GM21528 (cell line): Measurements from ENCODE around the gene XAGE1B.
"Not testable (repeated sequence)": the region's sequence is repeated elsewhere in the genome, so short reads cannot be mapped to it uniquely, and the experiment has no call there.

Experiments used
- ATAC-seq: cut with Tn5 transposase; IDR thresholded peaks from one replicate; pipeline ENCODE4 v1.9.1; 2021; ENCODE audit warnings: mild to moderate bottlenecking, moderate library complexity; ENCODE audit not compliant: unreplicated experiment, low FRiP score

Gene XAGE1B, protein sequence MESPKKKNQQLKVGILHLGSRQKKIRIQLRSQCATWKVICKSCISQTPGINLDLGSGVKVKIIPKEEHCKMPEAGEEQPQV

DNA sequence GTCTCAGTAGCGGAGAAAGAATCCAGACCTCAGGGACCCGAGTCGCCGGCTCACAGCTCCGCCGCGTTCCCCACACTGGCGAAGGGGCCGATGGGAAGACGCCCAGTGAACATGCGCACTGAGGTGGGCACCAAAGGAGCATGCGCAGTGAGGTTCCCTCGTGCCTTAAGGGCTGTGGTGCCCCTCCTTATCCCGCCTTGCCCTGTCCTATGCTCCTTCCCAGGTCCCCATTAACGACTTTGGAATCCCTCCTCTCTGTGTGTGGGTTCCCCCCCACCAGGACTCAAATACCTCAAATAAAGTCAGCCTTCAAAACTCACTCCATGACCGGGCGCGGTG lies at the start of gene XAGE1B:
XAGE1B (minus strand) TSS at position 77 of the 339 bp plus-strand sequence. CDS start 1,536 bp downstream, outside the sequence.
- not testable (repeated sequence) for ATAC-seq

DNA sequence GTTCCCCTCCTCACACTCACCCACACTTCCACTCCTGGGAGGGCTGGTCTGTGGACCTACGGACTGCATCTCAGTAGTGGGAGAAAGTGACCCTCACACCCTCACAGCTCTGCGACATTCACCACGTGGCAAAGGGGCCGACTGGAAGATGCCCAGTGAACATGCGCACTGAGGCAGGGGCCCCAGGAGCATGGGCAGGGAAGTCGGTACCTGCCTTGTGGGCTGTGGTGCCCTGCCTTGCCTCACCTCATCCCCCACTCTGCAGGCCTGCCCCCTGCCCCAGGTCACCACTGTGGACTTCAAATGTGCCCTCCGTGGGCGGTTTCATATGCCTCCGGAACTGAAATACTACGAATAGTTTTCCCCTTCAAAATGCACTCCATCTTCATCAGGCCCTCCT lies 46.2 kb upstream of the XAGE1B start:
- no peak for ATAC-seq

DNA sequence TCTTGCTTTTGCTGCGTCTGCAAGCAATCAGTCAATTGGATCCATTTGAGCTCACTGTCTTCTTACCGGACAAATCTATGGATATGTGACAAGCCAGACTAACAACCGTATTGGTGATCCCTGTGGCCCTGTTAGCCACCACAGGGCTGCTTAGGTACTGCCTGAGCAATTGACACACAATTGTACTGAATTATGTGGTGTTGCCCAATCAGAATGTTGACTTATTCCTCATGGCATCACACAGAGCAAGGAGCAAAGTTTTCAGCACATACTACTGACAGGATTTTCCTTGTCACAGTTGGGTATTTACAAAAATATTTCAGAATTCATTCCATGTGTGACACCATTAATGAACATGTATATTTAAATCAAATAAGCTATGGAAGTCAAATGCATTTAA lies 41.3 kb upstream of the XAGE1B start:
- ATAC-seq: no peak

DNA sequence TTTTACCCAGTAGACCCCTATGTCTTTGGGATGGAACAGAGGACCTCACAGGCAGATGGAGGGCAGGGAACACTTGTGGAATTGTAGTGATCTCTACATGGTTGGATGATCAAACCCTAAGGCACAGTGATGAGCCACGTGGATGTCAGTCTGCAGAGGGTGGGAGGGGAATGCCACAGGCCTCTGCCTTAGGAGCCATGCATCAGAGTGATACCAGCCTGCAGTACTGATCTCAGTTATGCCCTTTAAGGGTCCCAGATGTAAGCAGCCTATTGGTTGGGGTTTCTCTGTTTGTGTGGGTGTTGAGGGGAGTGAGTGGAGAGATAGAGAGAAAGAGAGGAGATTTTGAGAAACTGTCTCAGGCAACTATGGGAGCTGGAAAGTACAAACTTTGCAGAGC lies 39.9 kb upstream of the XAGE1B start:
- no peak for ATAC-seq

DNA sequence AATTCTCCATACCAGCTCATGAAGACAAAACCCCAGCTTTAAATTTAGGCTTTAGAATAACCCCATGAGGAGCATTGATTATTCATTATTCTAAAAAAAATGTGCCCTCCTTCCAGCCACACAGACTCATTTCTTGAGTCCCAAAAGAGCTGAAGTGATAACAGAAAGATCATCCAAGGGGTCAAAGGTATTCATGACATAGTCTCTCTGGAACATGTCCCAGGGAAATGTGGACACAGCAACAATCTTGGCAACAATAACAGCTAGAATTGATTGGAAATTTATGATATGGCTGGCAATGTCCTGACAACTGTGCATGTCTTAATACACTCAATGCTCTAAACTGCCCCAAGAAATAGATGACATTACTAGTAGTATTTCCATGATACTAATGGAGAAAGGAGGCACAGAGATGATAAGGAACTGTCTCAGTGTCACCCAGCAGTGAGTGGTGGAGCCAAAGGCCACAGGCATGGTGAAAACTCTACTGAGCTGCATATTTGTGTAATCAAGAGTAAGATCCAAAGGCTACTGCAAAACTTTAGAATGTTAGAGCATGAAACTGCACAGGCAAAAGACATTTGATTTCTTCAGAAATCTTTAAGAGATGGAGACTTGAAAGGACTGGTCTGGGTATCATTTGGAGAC lies 37.3 kb upstream of the XAGE1B start:
- no peak for ATAC-seq

DNA sequence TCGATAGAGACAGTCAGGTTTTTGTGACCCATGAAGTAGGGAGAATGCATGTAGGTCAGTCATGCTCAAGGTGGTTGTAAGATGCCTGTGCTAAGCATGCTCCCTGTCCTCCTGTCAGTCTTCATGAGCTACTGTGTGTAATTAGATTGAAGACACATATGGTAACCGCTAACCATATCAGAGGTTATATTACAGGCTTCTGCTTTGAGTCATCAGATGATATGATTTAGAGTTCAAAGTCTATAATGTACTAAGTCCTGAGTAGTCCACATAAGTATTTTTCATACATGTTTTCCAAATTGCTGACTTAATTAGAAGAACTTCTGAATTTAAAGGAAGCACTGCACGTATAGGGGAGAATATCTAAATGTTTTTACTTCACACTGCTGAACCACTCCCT lies 31.9 kb upstream of the XAGE1B start:
- not testable (repeated sequence) for ATAC-seq

DNA sequence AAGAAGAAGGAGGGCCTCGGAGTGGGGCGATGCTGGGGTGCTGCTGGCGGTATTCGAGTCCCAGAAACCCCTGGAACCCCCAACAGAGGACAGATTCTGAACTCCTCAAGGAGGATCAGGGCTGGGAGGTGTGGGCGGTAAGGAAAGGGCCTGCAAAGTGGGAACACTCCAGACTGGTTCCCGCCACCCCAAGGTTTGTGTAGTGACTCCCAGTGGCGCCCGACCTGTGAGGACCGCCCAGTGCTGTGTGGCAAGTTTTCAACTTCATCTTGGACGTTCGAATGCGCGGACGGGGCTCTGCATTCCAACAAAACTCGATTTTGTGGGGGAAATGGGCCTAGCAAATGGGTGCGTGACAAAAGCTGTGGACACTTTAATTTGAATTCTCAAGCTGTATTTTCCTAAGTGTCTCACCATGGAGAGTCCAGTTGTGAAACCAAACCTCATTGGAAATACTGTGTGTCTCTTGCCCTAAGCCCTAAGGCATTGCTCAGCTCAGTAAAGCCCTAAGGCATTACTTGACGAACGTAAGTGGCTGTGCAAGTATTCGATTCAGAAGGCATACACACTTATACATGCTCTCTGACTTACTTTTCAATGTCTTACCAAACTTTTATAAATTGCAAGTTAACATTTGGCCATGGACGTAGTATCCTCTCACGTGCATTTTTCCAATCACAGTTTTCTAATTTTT lies 27.4 kb upstream of the XAGE1B start:
- no peak for ATAC-seq

DNA sequence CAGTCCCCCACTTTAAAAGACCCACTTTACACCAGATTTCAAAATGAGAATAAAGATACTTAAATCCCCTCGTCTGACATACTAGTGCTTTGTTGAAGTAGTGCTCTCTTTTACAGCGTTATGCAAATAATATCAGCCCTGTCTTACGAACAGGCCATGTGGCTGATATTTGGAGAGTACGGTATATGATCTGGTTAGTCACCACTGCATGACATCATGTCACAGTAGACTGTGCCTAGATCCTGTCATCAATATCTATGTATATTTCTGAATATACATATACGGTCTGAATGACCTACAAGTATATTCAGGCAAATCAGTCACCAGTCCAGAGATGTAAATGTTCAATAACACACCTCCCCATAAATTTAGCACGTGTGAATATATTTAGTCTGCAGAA lies 25.4 kb upstream of the XAGE1B start:
- no peak for ATAC-seq

DNA sequence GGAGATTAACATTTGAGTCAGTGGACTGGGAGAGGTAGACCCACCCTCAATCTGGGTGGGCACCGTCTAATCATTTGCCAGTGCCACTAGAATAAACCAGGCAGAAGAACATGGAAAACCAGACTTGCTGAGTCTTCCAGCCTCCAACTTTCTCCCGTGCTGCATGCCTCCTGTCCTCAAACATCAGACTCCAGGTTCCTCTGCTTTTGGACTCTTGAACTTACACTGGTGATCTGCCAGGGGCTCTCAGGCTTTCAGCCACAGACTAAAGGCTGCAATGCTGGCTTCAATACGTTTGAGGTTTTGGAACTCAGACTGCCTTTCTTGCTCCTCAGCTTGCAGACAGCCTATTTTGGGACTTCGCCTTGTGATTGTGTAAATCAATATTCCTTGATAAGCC lies 24.2 kb upstream of the XAGE1B start:
- ATAC-seq: not testable (repeated sequence)

DNA sequence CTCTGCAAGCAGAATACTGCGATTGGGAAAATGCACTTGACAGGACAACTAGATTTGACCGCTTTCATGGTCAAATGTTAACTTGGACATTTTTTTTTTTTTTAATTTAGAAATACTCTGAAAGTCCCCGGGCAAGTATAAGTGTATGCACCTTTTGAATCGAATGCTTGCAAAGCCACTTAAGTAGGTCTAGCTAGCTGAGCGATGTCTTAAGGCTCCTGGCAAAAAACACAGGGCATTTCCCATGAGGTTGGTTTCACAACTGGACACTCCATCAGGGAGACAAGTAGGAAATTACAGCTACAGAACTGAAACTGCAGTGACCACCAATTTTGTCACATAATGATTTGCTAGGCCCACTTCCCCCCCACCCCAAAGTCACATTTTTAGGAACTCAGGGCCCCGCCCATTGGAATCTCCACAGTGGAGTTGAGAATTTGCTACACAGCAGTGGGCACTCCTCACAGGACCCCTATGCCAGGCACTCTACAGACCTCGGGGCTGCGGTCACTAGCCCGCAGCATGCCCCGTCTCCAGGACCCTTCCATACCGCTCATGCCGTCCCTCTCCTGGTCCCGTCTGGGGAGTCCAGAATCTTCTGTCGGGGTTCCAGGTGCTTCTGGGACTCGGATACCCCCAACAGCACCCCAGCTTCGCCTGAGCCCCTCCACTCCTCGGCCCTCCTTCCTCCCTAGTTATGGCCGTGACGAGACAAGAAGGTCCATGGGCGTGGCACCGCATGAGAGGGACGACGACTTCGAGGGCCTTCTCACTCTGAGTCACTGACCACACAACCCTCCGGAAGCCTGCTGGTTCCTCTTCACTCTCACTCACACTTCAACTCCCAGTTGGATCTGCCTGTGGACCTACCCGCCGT lies 515 bp downstream of the XAGE1B start:
- ATAC-seq: not testable (repeated sequence)

DNA sequence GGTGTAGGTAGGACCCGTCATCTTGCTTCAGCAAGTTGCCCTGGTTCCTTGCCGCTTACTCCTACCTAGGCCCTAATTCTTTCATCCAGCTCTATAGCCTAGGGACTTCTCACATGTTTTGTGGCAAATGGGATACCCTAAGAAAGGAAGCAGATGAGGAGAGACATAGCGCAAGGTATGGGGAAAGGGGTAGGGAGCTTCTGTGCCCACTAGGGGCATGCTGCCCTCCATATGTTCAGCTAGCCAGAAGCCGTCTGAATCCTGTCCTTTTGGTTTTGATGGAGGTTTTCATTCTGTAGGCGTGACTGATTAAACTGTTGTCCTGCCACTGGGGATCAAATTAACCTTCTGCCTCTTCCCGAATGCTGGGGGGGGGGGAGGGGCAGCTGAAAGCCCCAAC lies 5.7 kb downstream of the XAGE1B start:
- not testable (repeated sequence) for ATAC-seq

DNA sequence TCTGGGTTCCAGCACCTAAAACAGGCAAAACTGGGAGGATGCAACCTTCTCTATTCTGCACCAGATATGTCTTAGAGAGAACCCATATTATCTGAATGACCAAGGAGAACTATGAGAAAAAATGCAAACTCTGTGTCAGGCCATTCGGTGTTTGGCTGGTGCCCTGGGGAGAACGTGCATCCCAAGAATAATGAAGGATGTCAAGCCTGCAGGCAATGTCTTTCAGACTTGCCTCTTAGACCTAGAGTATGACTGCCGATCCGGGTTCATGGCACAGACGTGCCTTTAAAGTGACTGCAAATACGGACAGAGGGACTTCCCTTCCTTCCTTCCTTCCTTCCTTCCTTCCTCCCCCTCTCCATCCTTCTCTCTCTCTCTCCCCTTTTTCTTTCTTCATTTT lies 6.9 kb downstream of the XAGE1B start:
- no peak for ATAC-seq

DNA sequence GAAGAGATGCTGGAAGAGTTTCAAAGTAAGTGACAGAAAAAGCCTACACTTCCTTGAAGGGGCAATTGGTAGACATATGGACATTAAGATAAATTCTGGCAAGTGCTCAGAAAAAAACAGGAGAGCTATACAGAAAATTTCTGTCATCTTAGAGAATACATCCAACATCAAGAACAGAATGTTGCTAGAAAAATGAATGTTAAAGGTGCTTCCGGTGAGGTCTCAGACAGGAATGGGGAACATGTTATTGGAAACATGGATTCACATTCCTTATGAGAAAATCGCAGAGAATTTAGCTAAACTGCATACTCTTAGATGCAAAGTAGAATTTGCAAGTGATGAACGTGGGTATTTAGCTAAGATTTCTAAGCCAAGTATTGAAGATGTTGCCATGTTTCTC lies 9.5 kb downstream of the XAGE1B start:
- ATAC-seq: no peak

DNA sequence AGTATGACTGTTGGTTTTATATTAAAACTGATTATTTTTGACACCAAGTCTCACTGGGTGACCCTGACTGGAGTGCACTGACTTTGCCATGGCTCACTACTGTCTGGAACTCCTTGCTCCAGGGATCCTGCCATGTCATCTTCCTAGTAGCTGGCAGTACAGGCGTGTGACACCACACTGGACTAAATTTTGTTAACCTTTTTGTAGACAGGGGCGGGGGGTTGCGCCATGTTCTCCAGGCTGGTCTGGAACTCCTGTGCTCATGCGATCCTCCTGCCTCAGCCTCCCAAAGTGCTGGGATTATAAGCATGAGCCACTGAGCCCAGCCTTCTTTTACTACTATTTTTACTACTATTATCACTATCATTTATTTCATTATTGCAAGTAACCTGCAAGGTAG lies 12.3 kb downstream of the XAGE1B start:
- ATAC-seq: no peak

DNA sequence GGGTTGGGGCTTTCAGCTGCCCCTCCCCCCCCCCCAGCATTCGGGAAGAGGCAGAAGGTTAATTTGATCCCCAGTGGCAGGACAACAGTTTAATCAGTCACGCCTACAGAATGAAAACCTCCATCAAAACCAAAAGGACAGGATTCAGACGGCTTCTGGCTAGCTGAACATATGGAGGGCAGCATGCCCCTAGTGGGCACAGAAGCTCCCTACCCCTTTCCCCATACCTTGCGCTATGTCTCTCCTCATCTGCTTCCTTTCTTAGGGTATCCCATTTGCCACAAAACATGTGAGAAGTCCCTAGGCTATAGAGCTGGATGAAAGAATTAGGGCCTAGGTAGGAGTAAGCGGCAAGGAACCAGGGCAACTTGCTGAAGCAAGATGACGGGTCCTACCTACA lies 15.5 kb downstream of the XAGE1B start:
- not testable (repeated sequence) for ATAC-seq

DNA sequence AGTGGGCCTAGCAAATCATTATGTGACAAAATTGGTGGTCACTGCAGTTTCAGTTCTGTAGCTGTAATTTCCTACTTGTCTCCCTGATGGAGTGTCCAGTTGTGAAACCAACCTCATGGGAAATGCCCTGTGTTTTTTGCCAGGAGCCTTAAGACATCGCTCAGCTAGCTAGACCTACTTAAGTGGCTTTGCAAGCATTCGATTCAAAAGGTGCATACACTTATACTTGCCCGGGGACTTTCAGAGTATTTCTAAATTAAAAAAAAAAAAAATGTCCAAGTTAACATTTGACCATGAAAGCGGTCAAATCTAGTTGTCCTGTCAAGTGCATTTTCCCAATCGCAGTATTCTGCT lies 20.5 kb downstream of the XAGE1B start:
- not testable (repeated sequence) for ATAC-seq

DNA sequence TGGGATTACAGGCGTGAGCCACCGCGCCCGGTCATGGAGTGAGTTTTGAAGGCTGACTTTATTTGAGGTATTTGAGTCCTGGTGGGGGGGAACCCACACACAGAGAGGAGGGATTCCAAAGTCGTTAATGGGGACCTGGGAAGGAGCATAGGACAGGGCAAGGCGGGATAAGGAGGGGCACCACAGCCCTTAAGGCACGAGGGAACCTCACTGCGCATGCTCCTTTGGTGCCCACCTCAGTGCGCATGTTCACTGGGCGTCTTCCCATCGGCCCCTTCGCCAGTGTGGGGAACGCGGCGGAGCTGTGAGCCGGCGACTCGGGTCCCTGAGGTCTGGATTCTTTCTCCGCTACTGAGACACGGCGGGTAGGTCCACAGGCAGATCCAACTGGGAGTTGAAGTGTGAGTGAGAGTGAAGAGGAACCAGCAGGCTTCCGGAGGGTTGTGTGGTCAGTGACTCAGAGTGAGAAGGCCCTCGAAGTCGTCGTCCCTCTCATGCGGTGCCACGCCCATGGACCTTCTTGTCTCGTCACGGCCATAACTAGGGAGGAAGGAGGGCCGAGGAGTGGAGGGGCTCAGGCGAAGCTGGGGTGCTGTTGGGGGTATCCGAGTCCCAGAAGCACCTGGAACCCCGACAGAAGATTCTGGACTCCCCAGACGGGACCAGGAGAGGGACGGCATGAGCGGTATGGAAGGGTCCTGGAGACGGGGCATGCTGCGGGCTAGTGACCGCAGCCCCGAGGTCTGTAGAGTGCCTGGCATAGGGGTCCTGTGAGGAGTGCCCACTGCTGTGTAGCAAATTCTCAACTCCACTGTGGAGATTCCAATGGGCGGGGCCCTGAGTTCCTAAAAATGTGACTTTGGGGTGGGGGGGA lies 21.1 kb downstream of the XAGE1B start, which contains the start of gene XAGE1A:
XAGE1A (plus strand) TSS at position 264 of the 874 bp plus-strand sequence. CDS start 1,554 bp downstream, outside the sequence.
- not testable (repeated sequence) for ATAC-seq

DNA sequence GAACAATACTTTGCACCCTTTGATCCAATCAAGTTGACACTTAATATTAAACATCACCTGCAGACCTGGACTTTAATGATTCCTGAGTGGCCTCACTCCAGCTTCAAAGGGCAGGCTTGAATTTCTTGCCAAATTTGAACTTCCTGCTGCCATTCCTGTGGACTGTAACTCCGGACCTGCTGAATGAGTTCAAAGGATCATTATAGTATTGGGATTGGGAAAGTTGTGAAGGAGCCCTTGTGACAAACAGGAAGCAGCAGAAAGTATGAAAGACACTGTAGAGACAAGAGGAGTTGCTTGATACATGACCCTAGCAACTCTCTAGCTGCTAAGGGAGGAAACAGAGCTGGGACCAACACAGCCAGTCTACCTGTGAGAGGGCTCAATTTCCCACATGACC lies 45.6 kb downstream of the XAGE1B start:
- not testable (repeated sequence) for ATAC-seq
